ENCODE measurements around the gene AKIRIN1.

DNA sequence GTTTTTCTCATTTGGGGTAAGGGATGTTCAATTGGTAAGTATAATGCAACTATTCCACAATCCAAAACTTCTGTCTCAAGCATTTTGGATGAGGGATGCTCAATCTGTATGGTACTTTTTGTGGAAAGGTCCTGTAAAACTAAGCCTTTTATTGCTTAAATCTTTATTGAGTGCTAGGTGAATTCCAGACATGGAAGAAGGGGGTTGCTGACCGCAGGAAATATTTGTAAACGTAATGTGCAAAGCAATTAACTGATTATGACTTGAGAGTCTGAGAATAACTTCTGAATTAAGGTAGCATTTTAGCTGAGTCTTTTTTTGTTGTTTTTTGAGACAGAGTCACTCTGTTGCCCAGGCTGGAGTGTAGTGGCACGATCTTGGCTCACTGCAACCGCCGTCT lies 3.1 kb downstream of the AKIRIN1 start:
- TF ChIP-seq REST (IDR thresholded peaks at IDR 0.05; ENCODE audit: low read depth, low read length) (no peak), EZH2phosphoT487 (IDR thresholded peaks at IDR 0.05; ENCODE audit: borderline replicate concordance, low read depth) (no peak)
- TF ChIP-seq, protein P1, sequence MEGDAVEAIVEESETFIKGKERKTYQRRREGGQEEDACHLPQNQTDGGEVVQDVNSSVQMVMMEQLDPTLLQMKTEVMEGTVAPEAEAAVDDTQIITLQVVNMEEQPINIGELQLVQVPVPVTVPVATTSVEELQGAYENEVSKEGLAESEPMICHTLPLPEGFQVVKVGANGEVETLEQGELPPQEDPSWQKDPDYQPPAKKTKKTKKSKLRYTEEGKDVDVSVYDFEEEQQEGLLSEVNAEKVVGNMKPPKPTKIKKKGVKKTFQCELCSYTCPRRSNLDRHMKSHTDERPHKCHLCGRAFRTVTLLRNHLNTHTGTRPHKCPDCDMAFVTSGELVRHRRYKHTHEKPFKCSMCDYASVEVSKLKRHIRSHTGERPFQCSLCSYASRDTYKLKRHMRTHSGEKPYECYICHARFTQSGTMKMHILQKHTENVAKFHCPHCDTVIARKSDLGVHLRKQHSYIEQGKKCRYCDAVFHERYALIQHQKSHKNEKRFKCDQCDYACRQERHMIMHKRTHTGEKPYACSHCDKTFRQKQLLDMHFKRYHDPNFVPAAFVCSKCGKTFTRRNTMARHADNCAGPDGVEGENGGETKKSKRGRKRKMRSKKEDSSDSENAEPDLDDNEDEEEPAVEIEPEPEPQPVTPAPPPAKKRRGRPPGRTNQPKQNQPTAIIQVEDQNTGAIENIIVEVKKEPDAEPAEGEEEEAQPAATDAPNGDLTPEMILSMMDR (IDR thresholded peaks at IDR 0.05): no peak
